D721Med (cell line): Measurements from ENCODE around the gene RAB13.

Source experiments
- DNase-seq: peaks from one replicate; pipeline ENCODE4 v3.0.0; 2011; ENCODE audit warnings: low spot score; ENCODE audit not compliant: insufficient read length
- FAIRE-seq: peaks from 2 replicates; lab custom pipeline; 2011; peaks lifted over from hg19 to GRCh38; lab: Jason Lieb, UNC
- CTCF ChIP-seq: IDR thresholded peaks from 2 replicates; pipeline ENCODE4 v1.5.1; 2012; ENCODE audit warnings: mild to moderate bottlenecking, control low read depth; ENCODE audit not compliant: insufficient read depth; ENCODE audit errors: missing control alignments

Gene RAB13

GRCh38 chr1:153976819-153977249 is 9.3 kb downstream of the RAB13 start:
- FAIRE-seq, result no peak

GRCh38 chr1:153973525-153973924 is 12.6 kb downstream of the RAB13 start:
- DNase-seq, result no peak
- no peak for FAIRE-seq
- TF ChIP-seq CTCF, result no peak

More at GRCh38 chr1:153976819-153977249, 9.3 kb downstream of the RAB13 start:
- TF ChIP-seq CTCF, result no peak
- no peak for DNase-seq

GRCh38 chr1:153973071-153973470 is 13.1 kb downstream of the RAB13 start:
- no peak for TF ChIP-seq CTCF
- no peak for FAIRE-seq
- no peak for DNase-seq

- TF ChIP-seq CTCF, result no peak
- FAIRE-seq (no peak), DNase-seq (no peak)
Observed at GRCh38 chr1:153970346-153970745, 15.8 kb downstream of the RAB13 start.

- FAIRE-seq (no peak), DNase-seq (no peak)
- TF ChIP-seq CTCF, result no peak
Observed at GRCh38 chr1:153968972-153969371, 17.2 kb downstream of the RAB13 start.

- no peak for FAIRE-seq
- no peak for TF ChIP-seq CTCF
Observed at GRCh38 chr1:153968408-153968807, 17.7 kb downstream of the RAB13 start.

GRCh38 chr1:153968000-153968363 is 18.2 kb downstream of the RAB13 start:
- DNase-seq (no peak), FAIRE-seq (no peak)
- TF ChIP-seq CTCF, result no peak

More at GRCh38 chr1:153968408-153968807, 17.7 kb downstream of the RAB13 start:
- DNase-seq, result no peak
